GM18511 (cell line): ENCODE measurements around the gene RIMS4.

Source experiments
- ATAC-seq: cut with Tn5 transposase; IDR thresholded peaks from one replicate; pipeline ENCODE4 v1.9.1; 2021; ENCODE audit warnings: mild to moderate bottlenecking, moderate library complexity; ENCODE audit not compliant: unreplicated experiment

Gene RIMS4

GRCh38 chr20:44743916-44744655 lies 66.3 kb downstream of the RIMS4 start:
- ATAC-seq: no peak

GRCh38 chr20:44743080-44743701 lies 67.2 kb downstream of the RIMS4 start:
- ATAC-seq: no peak

- no peak for ATAC-seq
Observed at GRCh38 chr20:44742304-44743079, 67.9 kb downstream of the RIMS4 start.

DNA sequence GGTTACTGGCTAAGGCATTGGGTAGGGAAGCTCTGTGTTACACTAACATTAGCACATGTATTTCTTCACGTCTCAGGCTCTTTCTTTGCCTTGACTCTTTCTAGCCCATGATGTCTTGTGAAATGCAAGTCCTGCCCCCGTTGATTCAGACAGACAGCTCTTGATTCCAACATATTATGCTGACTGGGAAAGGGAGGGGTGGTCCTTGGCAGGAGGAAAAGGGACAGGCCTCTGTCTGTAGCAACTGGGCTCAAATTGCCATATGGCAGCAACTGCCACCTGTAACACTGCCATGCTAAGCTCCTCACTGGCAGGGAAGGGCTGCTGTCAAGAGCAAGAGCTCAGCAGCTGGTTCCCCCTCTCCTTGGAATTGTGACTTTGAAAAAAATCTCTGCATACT lies 70.4 kb downstream of the RIMS4 start:
- ATAC-seq: no peak

DNA sequence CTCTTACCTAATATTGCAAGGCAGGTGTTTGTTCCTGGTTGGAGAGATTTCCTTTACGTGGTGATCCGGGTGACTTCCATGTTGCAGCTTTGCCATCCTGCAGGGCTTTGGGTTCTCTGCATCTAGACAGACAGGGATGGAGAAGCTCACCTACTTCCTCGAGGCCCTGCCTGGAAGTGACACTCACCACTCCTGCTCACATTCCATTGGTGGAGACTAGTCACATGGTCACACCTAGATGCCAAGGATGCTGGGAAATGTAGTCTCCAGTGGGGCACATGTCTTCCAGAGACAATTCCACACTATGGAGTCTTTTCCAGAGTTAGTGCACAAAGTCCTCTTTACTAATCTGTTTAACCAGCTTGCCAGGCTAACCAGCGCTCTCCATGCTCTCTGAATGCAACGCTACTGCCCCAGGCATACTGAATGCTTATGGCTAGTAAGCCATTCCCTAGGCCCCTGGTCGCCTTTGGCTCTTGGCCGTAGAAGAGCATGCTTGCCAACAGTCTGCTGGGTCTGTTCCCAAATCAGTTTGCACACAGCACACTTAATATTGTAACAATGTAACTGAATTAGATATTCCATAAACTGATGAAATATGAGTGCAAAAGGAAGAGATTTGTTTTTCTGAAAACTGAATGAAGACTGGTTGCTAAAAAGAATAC lies 71.4 kb downstream of the RIMS4 start:
- no peak for ATAC-seq

- ATAC-seq: no peak
Observed at GRCh38 chr20:44737116-44737515, 73.2 kb downstream of the RIMS4 start.

DNA sequence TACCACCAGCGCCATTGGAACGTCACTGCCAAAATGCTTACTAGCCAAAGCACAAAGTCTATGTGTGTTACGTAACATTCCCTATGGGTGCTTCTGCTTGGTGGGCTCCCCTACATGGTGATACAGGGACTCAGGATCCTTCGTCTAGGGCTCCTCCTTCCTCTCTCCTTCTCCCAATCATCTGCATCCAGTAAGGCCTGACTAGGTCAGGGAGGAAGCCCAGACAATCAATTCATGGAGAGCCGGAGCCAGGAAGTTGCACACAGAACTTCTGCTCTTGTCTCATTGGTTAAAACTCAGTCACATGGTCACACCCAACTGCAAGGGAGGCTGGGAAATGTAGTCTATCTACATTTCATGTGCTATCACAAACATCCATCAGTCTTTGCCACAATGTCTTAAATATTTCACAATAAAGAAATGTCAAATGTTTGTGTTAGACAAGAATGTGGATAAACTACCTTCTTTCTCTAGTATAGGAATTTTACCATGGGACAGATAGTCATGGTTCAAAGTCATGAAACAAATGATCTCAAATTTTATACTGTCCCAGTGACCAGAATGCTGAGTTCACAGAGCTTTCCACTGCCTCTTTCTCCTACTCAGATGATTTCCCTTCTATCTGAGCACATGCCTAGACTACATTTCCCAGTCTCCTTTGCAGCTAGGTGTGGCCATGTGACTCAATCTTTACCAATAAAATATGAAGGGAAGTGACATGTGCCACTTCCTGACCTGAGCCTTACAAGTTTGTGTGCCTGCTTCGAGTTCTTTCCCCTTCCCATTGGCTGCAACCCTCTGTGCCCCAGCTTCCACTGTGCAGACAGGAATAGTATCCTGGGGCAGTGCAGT lies 74.0 kb downstream of the RIMS4 start:
- ATAC-seq: no peak

GRCh38 chr20:44735816-44736169 lies 74.6 kb downstream of the RIMS4 start:
- no peak for ATAC-seq

GRCh38 chr20:44734938-44735337 lies 75.4 kb downstream of the RIMS4 start:
- ATAC-seq: no peak

GRCh38 chr20:44733341-44734069 lies 76.8 kb downstream of the RIMS4 start:
- no peak for ATAC-seq

GRCh38 chr20:44732327-44732726 lies 78.0 kb downstream of the RIMS4 start:
- ATAC-seq: no peak

GRCh38 chr20:44731657-44732056 lies 78.7 kb downstream of the RIMS4 start:
- no peak for ATAC-seq

- no peak for ATAC-seq
Observed at GRCh38 chr20:44730441-44730840, 79.9 kb downstream of the RIMS4 start.

DNA sequence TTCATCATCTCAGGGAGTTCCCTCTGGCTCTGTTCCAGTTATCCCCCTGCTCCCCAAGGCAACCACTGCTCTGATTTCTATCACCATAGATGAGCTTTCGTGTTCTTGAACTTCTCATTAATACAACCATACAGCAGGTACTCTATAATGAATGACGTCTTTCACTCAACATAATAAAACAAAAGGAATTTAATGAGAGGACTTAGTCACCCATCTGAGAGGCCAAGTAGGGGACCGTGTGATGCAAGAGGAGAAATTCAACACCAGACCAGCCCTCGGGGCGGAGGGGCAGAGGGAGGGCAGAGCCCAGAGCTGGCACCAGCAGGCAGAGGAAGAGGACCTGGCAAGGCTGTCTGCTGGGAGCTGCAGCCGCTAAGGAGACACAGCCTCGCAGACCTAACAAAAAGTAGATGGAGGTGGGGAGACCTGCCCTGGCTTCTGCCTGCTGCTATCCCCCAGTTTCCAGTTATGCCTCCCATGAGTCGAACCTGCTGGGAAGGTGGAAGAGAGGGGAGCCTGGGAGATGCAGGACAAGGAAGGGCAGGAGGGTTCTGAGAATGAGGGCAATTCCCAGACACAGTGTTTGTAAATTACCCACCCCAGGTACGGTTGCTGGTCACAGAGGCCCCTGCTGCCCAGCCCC lies 81.4 kb downstream of the RIMS4 start:
- no peak for ATAC-seq

DNA sequence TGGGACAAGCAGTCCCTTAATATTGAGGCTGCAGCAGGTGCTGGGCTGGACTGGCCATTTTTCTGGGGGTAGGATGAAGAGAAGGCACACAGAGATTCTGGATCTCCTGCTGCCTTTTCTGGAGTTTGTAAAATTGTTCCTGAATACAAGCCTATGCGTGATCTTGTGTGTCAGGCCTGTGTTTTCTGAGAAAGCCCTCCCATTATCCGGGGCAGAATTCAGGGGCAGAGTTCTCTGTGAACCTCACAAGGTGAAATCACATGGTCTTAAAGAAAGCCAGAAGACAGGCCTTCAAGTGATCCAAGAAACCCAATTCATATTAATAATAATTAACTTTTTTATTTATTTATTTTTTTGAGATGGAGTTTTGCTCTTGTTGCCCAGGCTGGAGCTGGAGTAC lies 82.7 kb downstream of the RIMS4 start:
- ATAC-seq: no peak

GRCh38 chr20:44727039-44727438 lies 83.3 kb downstream of the RIMS4 start:
- no peak for ATAC-seq

DNA sequence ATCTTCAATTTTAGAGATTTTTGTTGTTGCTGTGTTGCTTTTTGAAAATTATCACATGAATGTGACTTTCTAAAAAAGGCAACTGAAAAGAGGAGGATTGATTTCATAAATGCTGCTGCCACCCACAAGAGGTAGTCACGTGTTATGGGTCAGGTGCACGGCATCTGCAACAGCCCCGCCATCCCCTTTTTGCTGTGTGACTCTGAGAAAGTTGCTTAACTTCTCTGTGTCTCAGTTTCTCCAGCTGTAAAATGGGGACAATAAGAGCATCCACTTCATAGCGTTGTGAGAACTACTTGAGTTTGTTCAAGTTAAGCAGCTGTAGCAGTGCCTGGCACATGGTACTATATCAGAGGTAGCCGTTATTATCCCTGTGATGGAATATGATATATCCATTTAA lies 84.5 kb downstream of the RIMS4 start:
- ATAC-seq: no peak

- no peak for ATAC-seq
Observed at GRCh38 chr20:44724423-44725091, 85.8 kb downstream of the RIMS4 start.

GRCh38 chr20:44723798-44724362 lies 86.5 kb downstream of the RIMS4 start:
- no peak for ATAC-seq
